ENCODE results near the gene RNF208.
"Not testable (repeated sequence)": the region's sequence is repeated elsewhere in the genome, so short reads cannot be mapped to it uniquely, and the experiment has no call there.

Gene RNF208, protein sequence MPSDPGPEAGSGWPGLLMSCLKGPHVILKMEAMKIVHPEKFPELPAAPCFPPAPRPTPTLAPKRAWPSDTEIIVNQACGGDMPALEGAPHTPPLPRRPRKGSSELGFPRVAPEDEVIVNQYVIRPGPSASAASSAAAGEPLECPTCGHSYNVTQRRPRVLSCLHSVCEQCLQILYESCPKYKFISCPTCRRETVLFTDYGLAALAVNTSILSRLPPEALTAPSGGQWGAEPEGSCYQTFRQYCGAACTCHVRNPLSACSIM

GRCh38 chr9:137222190-137223077 lies at the start of gene RNF208:
Gene RNF208, minus strand, starts transcription at chr9:137222240. Its CDS starts 1,028 bp downstream, at chr9:137221212.
- no peak for DNase-seq (ENCODE audit: low read depth)

GRCh38 chr9:137271696-137272076 lies 49.6 kb upstream of the RNF208 start:
- DNase-seq (ENCODE audit: low read depth) = no peak

DNA sequence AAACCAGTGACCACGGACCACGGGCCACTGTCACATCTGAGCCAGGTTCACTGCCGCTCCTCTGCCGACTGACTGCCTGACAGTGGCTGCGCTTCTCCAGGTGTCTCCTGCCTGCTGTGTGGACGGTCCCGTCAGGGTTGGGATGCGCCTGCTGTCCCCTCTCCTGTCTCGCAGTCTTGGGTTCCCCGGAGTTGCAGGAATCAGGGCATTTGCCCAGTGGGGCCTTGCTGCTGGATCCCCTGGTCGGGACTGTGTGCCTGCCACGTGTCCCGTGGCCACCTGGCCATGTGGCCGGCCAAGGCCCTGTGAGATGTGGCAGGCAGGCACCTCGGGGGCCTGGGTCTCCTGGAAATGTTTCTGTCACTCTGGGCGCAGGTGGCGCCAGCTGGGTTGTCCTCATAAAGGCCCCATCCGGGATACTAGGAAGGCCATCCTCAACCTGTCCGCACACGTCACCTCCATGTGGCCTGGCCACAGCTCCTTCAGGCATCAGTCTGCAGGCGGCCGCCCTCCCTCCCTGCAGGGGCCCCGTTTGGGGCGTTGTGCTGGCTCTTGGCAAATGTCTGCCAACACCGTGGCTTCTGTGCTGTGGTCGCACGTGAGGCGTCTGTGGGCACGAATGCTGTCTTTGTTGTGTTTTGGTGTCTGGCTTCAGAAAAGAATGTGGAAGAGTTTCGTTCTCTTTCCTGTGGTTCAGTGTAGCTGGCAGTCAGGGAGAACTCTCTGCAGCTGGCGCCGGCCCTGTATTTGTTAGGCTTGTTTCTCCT lies 49.1 kb upstream of the RNF208 start:
- no peak for DNase-seq (ENCODE audit: low read depth)

- no peak for DNase-seq (ENCODE audit: low read depth)
Measured at GRCh38 chr9:137269231-137269772, 47.3 kb upstream of the RNF208 start.

DNA sequence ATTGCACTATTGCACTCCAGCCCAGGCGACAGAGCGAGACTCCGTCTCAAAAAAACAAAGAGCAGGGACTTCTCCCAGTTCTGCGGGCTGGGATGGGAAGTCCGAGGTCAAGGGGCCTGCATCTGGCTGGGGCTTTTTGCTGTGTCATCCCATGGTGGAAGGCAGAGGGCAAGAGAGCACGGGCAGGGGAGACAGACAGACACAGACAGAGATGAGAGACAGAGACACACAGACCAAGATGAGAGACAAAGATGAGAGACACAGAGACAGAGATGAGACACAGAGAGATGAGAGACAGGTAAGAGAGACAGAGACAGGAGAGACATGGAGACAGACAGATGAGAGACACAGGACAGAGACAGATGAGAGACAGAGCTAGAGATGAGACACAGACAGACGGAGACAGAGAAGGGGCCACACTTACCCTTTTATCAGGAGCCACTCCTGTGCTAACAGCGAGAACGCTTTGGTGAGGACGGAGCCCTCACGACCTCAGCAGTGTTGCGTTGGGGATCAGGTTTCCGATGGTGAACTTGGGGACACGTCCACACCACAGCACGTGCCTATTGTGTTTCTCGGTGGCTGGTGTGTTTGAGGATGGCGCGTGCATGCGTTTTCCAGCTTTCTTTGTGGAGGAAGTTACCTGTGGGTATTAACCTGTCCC lies 46.6 kb upstream of the RNF208 start:
- no peak for DNase-seq (ENCODE audit: low read depth)

- DNase-seq (ENCODE audit: low read depth) = no peak
Measured at GRCh38 chr9:137267933-137268355, 45.9 kb upstream of the RNF208 start.

GRCh38 chr9:137266585-137267453 lies 44.8 kb upstream of the RNF208 start:
- no peak for DNase-seq (ENCODE audit: low read depth)

DNA sequence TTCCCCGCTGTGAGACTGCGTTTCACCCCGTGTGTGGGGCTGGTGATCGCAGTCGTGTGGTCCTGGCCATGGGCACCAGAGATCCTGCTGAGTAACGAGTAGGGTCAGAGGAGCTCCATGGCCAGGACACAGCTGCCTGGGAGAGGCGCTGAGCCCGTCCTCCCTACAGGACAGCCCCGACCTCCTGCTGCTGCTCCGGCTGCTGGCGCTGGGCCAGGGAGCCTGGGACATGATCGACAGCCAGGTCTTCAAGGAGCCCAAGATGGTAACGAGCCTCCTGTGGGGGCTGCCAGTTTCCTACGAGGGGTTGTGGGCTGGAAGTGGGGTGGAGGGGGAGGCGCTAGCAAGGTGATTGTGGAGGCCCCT lies 44.1 kb upstream of the RNF208 start:
- no peak for DNase-seq (ENCODE audit: low read depth)

GRCh38 chr9:137265496-137266161 lies 43.6 kb upstream of the RNF208 start:
- no peak for DNase-seq (ENCODE audit: low read depth)

DNA sequence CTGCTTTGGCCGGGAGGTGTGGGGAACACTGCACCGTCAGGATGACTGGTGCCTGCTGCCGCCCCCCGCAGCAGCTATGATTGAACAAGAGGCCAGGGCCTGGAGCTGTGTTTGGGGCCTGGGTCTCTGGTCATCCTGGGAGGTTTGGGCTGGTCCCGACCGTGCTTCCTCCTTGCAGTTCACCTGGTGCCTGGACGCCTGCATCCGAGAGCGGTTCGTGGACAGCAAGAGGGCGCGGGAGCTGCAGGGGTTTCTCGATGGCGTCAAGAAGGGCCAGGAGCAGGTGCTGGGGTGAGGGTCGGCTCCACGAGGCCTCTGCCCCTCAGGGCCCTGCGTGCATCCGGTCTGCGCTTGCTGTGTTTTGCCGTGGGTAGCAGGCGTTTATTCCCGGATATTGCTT lies 42.0 kb upstream of the RNF208 start:
- no peak for DNase-seq (ENCODE audit: low read depth)

DNA sequence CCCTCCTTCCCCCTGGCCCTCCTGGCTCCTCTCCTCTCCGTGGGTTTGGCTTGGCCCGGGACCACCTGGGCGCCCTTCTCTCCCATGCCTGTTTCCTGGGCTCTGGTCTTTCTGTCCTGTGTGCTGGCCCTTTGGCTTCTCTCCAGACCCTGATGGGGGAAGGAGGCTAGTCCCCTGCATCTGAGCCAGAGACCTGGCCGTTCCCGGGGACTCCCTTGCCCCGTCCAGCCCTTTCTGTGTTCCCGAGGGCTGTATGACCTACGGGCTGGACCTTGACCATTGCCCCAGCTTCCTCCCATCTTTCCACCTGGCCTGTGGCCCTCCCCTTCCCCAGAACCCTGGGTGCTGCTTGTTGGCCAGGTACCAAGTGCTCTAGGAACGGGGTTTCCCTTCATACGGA lies 41.5 kb upstream of the RNF208 start:
- DNase-seq (ENCODE audit: low read depth) = no peak

- DNase-seq (ENCODE audit: low read depth) = no peak
Measured at GRCh38 chr9:137262909-137263285, 40.9 kb upstream of the RNF208 start.

GRCh38 chr9:137262173-137262908 lies 40.3 kb upstream of the RNF208 start:
- DNase-seq (ENCODE audit: low read depth) = not testable (repeated sequence)

GRCh38 chr9:137256856-137257255 lies 34.8 kb upstream of the RNF208 start:
- no peak for DNase-seq (ENCODE audit: low read depth)

DNA sequence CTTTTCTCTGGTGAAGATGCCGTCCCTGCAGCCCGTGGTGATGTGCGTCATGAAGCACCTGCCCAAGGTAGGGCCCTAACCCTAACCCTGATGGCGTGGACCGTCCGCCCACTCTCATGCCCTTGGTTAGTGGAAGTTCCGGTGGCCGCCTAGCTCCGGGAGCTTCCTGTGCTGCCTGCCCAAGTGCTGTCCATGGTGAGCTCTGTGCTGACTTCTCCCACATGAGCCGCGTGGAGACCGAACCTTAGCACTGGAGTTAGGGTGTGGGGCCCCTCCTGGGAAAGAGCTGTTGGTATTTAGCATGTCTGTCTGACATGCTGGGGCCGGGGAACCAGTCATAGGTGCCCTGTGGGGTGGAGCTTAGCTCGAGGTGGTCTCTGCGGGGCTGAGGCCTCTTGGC lies 34.3 kb upstream of the RNF208 start:
- DNase-seq (ENCODE audit: low read depth) = no peak

DNA sequence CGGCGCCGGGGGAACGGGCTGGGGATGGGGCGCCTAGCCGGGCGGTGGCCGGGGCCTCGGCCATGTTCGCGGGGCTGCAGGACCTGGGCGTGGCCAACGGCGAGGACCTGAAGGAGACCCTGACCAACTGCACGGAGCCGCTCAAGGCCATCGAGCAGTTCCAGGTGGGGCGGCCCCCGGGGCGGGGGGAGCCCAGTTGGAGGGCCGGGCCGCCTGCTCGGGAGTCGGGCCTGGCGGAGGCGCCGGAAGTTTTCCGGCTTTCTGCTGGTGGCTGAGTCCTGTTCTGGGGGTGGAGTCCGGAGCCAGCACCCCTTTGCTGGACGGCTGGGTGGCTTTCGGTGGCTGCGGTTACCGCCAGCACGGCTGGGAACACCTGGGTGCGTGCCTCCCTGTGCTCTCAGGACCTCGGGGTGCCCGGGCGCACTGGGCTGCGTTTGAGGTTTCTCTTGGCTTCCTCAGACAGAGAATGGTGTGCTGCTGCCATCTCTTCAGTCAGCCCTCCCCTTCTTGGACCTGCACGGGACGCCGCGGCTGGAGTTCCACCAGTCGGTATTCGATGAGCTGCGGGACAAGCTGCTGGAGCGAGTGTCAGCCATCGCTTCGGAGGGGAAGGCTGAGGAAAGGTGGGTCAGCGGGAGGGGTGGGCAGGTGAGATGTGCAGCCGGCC lies 33.5 kb upstream of the RNF208 start:
- DNase-seq (ENCODE audit: low read depth) = no peak

DNA sequence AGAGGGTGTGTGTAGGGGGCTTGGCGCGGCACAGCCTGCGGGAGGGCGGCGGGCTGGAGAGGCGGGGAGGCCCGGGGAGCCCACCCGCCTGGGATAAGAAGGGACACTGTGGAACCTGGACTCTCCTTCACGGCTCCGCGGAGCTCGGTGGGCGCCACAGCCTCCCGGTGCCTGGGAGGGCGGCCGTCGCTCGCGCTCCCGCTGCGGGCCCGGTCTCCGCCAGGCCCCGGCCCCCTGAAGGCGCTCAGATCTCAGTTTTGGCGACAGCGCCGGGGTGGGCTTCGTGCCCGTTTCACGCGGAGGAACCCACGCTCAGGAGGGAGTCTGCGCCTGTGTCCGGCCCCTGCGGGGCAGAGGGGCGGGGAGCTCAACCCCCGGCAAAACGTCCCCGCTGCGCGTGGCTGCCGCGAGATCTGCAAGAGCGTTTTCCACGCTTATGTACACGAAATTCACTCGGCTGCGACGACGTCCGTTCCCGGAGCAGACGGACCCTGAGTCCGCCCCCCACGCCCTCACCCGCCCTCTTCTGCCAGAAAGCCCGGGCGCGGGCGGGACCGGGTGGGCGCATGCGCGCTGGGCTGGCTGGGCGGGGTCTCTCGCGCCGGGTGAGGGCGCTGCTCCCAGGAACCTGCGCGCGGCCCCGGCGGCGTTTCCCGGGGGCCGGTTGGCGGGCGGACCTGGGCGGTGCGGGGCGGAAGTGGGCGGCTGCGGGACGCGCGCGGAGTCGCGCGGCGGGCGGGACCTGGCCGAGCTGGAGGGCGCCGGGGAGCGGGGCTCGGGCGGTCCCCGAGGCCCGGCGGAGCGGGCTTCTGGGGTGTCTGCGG lies 32.8 kb upstream of the RNF208 start, which contains the start of gene NELFB:
NELFB (plus strand) TSS at position 704 of the 824 bp plus-strand sequence.
- DNase-seq (ENCODE audit: low read depth) = peak; percentile 95

All from activated T-helper 9 cell treated with anti-CD3 and anti-CD28 coated beads, Interleukin-2, amount 50 U/mL, for 16 hours (primary cell).